OCI-LY7 (cell line): Measurements from ENCODE around the gene NRN1L. TPM values are rescaled to one million over a fixed set of nuclear protein-coding genes. Genes with fewer than 3 reads are reported as not detected.

ENCODE experiments used
- BruUV-seq: library from RNA; stranded (reverse); fragments of 400-500 nt; replicated peaks from 2 replicates; lab custom pipeline; 2021; lab: Mats Ljungman, UMichigan
- CTCF ChIA-PET: fragments of 300-600 bp; sonication (Branson Sonifier 250); formaldehyde crosslinking; loops from one replicate; lab custom pipeline; 2022; ENCODE audit warnings: antibody characterized with exemption; ENCODE audit not compliant: unreplicated experiment; lab: Charles Lee
- POLR2A ChIA-PET: fragments of 300-600 bp; sonication (Branson Sonifier 250); formaldehyde crosslinking; loops from one replicate; lab custom pipeline; 2022; ENCODE audit warnings: antibody characterized with exemption; lab: Charles Lee
- DNase-seq: peaks from one replicate; pipeline ENCODE4 v3.0.0-alpha.2; 2015; ENCODE audit warnings: low spot score
- H2AFZ ChIP-seq: fragments of 200-600 bp; sonication (generic), shearing (Covaris generic); 2 replicates; pipeline ENCODE4 v1.6.1; 2014; ENCODE audit warnings: mild to moderate bottlenecking, antibody characterized with exemption, low read length, moderate library complexity
- H3K27ac ChIP-seq: fragments of 200-600 bp; sonication (generic); 2 replicates; pipeline ENCODE4 v1.5.1; 2014; ENCODE audit warnings: mixed run types, low read depth, mild to moderate bottlenecking, moderate library complexity, low read length, inconsistent platforms; ENCODE audit not compliant: poor library complexity, severe bottlenecking
- H3K36me3 ChIP-seq: fragments of 200-600 bp; sonication (generic); 2 replicates; pipeline ENCODE4 v1.6.1; 2014; ENCODE audit warnings: mild to moderate bottlenecking, antibody characterized with exemption, low read length, moderate library complexity, mixed read lengths; ENCODE audit not compliant: insufficient read depth
- H3K4me1 ChIP-seq: fragments of 200-600 bp; sonication (generic); 2 replicates; pipeline ENCODE4 v1.5.1; 2014; ENCODE audit warnings: mild to moderate bottlenecking, low read length; ENCODE audit not compliant: insufficient read depth, poor library complexity, severe bottlenecking
- H3K4me2 ChIP-seq: fragments of 200-600 bp; sonication (generic); 2 replicates; pipeline ENCODE4 v1.6.1; 2014; ENCODE audit warnings: mild to moderate bottlenecking, low read length
- H3K4me3 ChIP-seq: fragments of 200-600 bp; sonication (generic); 2 replicates; pipeline ENCODE4 v1.5.1; 2014; ENCODE audit warnings: mild to moderate bottlenecking, low read depth, low read length; ENCODE audit not compliant: poor library complexity, severe bottlenecking
- H3K79me2 ChIP-seq: fragments of 200-600 bp; sonication (generic); 2 replicates; pipeline ENCODE4 v1.6.1; 2016; ENCODE audit warnings: low read depth, mild to moderate bottlenecking, low read length, moderate library complexity, mixed read lengths; ENCODE audit not compliant: insufficient read depth
- H3K9me2 ChIP-seq: fragments of 200-600 bp; sonication (generic); 2 replicates; pipeline ENCODE4 v1.6.1; 2016; ENCODE audit warnings: mild to moderate bottlenecking, low read length, mixed read lengths; ENCODE audit not compliant: insufficient read depth
- H3K9me3 ChIP-seq: fragments of 200-600 bp; sonication (generic); 2 replicates; pipeline ENCODE4 v1.6.1; 2014; ENCODE audit warnings: mild to moderate bottlenecking, mixed run types, low read length, mixed read lengths
- H4K20me1 ChIP-seq: fragments of 200-600 bp; sonication (generic); 2 replicates; pipeline ENCODE4 v1.6.1; 2014; ENCODE audit warnings: mild to moderate bottlenecking, antibody characterized with exemption, low read length, moderate library complexity, mixed read lengths; ENCODE audit not compliant: insufficient read depth
- CTCF ChIP-seq: fragments of 200-600 bp; sonication (generic); conservative IDR thresholded peaks from 2 replicates; pipeline ENCODE4 v1.5.1; 2014; ENCODE audit warnings: mild to moderate bottlenecking, antibody characterized with exemption, low read length, moderate library complexity, mixed read lengths
- EZH2phosphoT487 ChIP-seq: fragments of 200-600 bp; sonication (generic); IDR thresholded peaks from 2 replicates; pipeline ENCODE4 v1.6.1; 2018; ENCODE audit warnings: low read depth, borderline replicate concordance, mild to moderate bottlenecking, mixed run types, antibody characterized with exemption, low read length, moderate library complexity, mixed read lengths
- intact Hi-C: fragments of 100-400 bp; cut with micrococcal nuclease; formaldehyde crosslinking; loops from one replicate; pipeline ENCODE4 v1.10.0; 2022; ENCODE audit not compliant: unreplicated experiment
- total RNA-seq, 2 experiments: library from RNA; depleted of rRNA in 1 of 2; stranded (reverse); fragments of >200 nt in 1 of 2; shearing (Covaris generic) in 1 of 2; gene quantifications; 2 replicates each; pipeline ENCODE4 v1.2.3, GENCODE V29; 2014 to 2022

NRN1L gene
- total RNA-seq, 2 experiments from 2014 or later = 0.66 to 0.80 TPM

DNA sequence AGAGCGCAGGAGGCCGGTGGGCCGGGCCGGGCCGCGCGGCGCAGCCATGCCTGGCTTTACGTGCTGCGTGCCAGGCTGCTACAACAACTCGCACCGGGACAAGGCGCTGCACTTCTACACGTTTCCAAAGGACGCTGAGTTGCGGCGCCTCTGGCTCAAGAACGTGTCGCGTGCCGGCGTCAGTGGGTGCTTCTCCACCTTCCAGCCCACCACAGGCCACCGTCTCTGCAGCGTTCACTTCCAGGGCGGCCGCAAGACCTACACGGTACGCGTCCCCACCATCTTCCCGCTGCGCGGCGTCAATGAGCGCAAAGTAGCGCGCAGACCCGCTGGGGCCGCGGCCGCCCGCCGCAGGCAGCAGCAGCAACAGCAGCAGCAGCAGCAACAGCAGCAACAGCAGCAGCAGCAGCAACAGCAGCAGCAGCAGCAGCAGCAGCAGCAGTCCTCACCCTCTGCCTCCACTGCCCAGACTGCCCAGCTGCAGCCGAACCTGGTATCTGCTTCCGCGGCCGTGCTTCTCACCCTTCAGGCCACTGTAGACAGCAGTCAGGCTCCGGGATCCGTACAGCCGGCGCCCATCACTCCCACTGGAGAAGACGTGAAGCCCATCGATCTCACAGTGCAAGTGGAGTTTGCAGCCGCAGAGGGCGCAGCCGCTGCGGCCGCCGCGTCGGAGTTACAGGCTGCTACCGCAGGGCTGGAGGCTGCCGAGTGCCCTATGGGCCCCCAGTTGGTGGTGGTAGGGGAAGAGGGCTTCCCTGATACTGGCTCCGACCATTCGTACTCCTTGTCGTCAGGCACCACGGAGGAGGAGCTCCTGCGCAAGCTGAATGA is 42.0 kb upstream of the NRN1L start:
- ChIA-PET POLR2A (interaction anchor here (0.5 to 1.1 kb wide), 2 partner anchors 21 to 394 kb away, joined by 3 read pairs; no protein-coding TSS in a partner anchor), CTCF (interaction anchor here (1.0 kb wide), 1 partner anchor 32 kb away, joined by 3 read pairs; no protein-coding TSS in a partner anchor)
- Histone ChIP-seq H3K4me1 (peaks cover 37% of the 10 kb centered on the region), H3K27ac (peak overlapping the region; percentile 78), H3K36me3 (peaks cover 6% of the 10 kb centered on the region; the same call in 1 of the 2 replicates), H3K4me2 (peak overlapping the region; percentile 98), H3K9me2 (no peaks in the 10 kb centered on the region), H4K20me1 (peaks cover 12% of the 10 kb centered on the region; the same call in 1 of the 2 replicates), H3K79me2 (peaks cover 42% of the 10 kb centered on the region), H3K4me3 (peak overlapping the region; percentile 99), H2AFZ (peak overlapping the region; percentile 87), H3K9me3 (no peaks in the 10 kb centered on the region)
- no peak for TF ChIP-seq EZH2phosphoT487
- peak; percentile 64 for TF ChIP-seq CTCF
- BruUV-seq = TSS peak; percentile 34
- intact Hi-C loops = loop anchor here (2.0 kb wide), 1 partner anchor 86 kb away; no protein-coding TSS in a partner anchor
- peak; percentile 75 for DNase-seq

- Histone ChIP-seq H3K79me2 (peaks cover 49% of the 10 kb centered on the region), H3K9me2 (no peaks in the 10 kb centered on the region), H3K4me3 (peak overlapping the region; percentile 99), H3K4me1 (peaks cover 42% of the 10 kb centered on the region), H2AFZ (no peak overlapping the region), H3K36me3 (peaks cover 6% of the 10 kb centered on the region; the same call in 1 of the 2 replicates), H3K4me2 (peak overlapping the region; percentile 98), H4K20me1 (peaks cover 16% of the 10 kb centered on the region; the same call in 1 of the 2 replicates), H3K27ac (peak overlapping the region; percentile 78), H3K9me3 (no peaks in the 10 kb centered on the region)
- no peak for TF ChIP-seq EZH2phosphoT487
- TF ChIP-seq CTCF = no peak; the same call in 1 of the 2 replicates
- BruUV-seq = no TSS peak
- no peak for DNase-seq
- intact Hi-C loops = loop anchor here (2.0 kb wide), 1 partner anchor 85 kb away; no protein-coding TSS in a partner anchor
- ChIA-PET POLR2A (interaction anchor here (0.5 to 1.1 kb wide), 2 partner anchors 21 to 394 kb away, joined by 3 read pairs; no protein-coding TSS in a partner anchor), CTCF (interaction anchor here (1.0 kb wide), 1 partner anchor 31 kb away, joined by 3 read pairs; no protein-coding TSS in a partner anchor)
Measured at GRCh38 chr16:67843343-67843765, 41.3 kb upstream of the NRN1L start.
